Kidney epithelial cell (primary cell): ENCODE measurements around the gene ACOX3. TPM values are rescaled to one million over a fixed set of nuclear protein-coding genes. Genes with fewer than 3 reads are reported as not detected.

Source experiments
- DNase-seq: peaks from one replicate; pipeline ENCODE4 v3.0.0-alpha.2; 2010; ENCODE audit warnings: low read depth
- H3K27me3 ChIP-seq: 2 replicates; pipeline ENCODE4 v1.6.0; 2011; ENCODE audit warnings: low read length; ENCODE audit not compliant: control insufficient read depth, insufficient read depth
- H3K36me3 ChIP-seq: 2 replicates; pipeline ENCODE4 v1.5.1; 2011; ENCODE audit warnings: low read length; ENCODE audit not compliant: control insufficient read depth, insufficient read depth
- H3K4me3 ChIP-seq: 2 replicates; pipeline ENCODE4 v1.5.1; 2011; ENCODE audit warnings: low read depth, mild to moderate bottlenecking, control low read depth, low read length
- total RNA-seq: library from RNA; depleted of rRNA; stranded (reverse); fragments of >200 nt; gene quantifications from 2 replicates; pipeline ENCODE4 v1.2.3, GENCODE V29; 2015
- TF ChIP-seq, protein P1 (sequence below): IDR thresholded peaks from 2 replicates; pipeline ENCODE4 v1.5.1; 2011; ENCODE audit warnings: mild to moderate bottlenecking, moderate library complexity, low read length, control low read depth, inconsistent platforms; ENCODE audit not compliant: insufficient read depth, poor library complexity, severe bottlenecking

Gene ACOX3
- total RNA-seq, 1 donor from 2014 or later, result 37.4 TPM

DNA sequence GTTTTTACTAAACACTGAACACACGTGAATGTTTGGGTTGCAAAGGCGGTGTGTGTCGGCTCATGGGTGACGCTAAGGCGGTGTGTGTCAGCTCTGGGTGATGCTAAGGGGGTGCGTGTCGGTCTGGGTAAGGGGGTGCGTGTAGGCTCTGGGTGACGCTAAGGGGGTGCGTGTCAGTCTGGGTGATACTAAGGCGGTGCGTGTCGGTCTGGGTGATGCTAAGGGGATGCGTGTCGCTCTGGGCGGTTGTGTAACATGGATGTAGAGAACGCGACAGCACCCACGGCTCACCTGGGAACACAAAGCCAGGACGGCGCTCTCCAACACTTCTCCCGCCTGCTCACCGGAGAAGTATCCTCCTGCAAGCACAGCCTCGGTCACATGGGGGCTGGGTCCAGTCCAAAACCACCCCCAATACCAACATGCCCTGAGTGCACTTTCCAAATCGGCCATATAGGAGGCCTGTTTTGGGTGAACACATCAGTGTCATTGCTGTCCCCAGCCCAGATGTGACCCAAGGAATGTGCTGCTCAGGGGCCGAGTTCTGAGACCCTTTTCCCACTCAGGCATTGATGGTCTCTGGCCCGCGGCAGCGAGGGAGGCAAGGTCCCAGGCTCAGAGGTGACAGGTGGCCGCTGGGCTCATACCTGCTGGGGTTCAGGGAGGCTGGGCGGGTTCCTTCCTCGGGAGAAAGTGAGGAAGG is 67.1 kb downstream of the ACOX3 start:
- no peak for DNase-seq
- Histone ChIP-seq H3K4me3 (no peak overlapping the region), H3K27me3 (peaks cover 6% of the 10 kb centered on the region), H3K36me3 (no peaks in the 10 kb centered on the region)
- TF ChIP-seq, protein P1, sequence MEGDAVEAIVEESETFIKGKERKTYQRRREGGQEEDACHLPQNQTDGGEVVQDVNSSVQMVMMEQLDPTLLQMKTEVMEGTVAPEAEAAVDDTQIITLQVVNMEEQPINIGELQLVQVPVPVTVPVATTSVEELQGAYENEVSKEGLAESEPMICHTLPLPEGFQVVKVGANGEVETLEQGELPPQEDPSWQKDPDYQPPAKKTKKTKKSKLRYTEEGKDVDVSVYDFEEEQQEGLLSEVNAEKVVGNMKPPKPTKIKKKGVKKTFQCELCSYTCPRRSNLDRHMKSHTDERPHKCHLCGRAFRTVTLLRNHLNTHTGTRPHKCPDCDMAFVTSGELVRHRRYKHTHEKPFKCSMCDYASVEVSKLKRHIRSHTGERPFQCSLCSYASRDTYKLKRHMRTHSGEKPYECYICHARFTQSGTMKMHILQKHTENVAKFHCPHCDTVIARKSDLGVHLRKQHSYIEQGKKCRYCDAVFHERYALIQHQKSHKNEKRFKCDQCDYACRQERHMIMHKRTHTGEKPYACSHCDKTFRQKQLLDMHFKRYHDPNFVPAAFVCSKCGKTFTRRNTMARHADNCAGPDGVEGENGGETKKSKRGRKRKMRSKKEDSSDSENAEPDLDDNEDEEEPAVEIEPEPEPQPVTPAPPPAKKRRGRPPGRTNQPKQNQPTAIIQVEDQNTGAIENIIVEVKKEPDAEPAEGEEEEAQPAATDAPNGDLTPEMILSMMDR, result no peak

DNA sequence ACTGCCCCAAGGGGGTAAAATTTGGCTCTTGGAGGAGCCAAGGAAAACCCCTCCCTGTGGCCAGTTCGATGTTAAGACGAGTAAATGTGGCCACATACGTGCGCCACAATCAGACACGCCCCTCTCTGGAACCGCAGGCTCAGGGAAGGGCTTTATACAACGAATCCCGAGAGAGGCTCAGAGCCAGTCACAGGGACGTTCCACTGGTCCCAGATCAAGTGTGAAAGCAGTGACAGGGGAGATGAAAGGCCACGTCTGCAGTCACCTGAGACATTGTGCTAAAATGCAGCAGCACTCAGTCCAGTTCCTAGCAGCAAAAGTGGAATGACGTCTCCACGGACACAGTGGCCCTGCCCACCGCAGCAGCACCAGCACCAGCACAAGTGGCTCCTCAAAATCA is 68.0 kb downstream of the ACOX3 start:
- no peak overlapping the region for H3K4me3 ChIP-seq
- TF ChIP-seq, protein P1, result no peak

DNA sequence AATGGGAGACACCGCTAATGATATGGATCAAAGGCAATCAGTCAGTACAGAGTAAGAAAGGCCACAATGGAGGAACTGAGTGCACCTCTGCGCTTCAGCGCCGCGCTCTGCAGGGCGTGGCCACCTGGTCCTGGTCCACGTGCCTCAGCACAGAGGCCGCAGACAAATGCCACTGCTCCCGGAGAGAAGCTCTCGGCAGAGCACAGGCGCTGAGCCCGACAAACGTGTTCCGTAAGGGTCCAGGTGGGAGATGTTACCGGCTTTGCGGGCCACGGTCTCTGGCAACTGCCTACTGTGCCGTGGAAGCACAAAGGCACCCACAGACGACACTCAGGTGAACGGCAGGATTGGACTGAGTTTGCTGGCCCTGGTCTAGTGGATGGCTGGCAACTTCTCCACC is 68.9 kb downstream of the ACOX3 start:
- H3K4me3 ChIP-seq, result no peak overlapping the region
- DNase-seq, result no peak
- TF ChIP-seq, protein P1, result no peak
- H3K27me3 ChIP-seq, result peaks cover 6% of the 10 kb centered on the region
- no peaks in the 10 kb centered on the region for H3K36me3 ChIP-seq

More for the DNA sequence above, 68.0 kb downstream of the ACOX3 start:
- no peak for DNase-seq
- no peaks in the 10 kb centered on the region for H3K36me3 ChIP-seq
- peaks cover 6% of the 10 kb centered on the region for H3K27me3 ChIP-seq

DNA sequence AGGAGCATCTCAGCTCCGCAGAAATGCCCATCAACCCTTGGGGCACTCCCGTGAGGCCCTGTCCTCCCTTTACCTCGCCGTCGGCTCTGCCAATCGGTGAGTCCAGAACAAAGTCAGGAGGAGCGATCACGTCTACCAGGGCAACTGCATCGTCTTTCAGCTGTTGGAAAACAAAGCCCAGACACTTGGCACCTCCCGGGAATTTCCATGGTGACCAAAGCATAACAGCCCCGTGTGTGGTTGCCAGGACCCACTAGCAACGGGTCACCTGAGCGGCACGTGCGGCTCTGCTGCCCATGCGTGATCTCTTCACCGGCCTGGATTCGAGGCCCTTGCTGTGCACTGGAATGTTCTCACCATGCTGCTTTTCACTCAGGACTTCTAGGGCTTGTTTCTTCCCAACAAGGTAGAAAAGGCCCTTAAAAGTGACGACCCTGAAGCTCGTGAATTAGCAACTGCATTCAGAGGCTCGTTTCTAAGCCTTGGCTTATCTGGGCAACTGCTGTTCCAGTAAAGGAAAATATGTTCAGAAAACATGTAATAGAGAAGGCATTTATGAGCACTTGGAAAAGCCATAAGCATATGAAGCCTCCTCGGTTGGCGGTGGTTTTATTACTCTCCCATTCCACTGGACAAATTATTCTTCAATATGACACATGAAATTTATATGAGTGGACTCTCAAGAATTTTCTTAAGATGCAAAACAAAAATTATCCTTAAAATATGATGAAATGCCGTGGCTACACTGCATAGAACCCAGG is 69.5 kb downstream of the ACOX3 start:
- no peak for DNase-seq
- TF ChIP-seq, protein P1, result no peak
- H3K4me3 ChIP-seq, result no peak overlapping the region
- H3K36me3 ChIP-seq, result no peaks in the 10 kb centered on the region
- H3K27me3 ChIP-seq, result peaks cover 6% of the 10 kb centered on the region

DNA sequence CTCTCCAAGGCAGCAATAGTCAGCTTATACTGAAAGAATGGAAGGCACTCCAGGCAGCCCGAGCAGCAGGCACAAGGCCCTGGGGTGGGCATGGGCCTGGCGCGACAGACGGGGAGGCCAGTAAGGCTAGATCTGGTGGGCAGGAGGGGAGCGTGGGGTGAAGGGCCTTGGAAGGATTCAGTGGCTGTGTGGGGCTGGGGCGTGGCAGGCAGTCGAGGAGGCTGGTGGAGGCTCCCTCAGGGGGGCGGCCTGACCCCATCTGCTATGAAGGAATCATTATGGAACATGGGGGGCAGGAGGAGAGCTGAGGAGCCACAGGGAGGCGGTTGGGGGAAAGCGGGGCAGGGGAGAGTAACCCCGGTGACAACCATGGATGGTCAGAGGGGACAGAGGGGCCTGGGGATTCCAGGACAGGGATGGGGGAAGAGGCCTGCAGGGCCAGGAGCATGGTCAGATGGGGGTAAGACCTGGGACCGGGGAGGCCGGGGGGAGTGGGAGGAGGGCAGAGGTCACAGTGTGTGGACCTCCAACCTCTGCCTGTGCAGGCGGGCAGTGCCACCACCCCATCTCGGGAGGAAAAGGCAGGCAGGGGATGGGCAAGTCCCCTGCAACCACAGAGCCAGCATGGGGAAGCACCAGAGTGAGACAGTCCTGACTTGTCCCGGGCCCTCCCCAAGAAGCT is 70.3 kb downstream of the ACOX3 start:
- Histone ChIP-seq H3K4me3 (no peak overlapping the region), H3K27me3 (peaks cover 6% of the 10 kb centered on the region), H3K36me3 (no peaks in the 10 kb centered on the region)
- DNase-seq, result no peak
- TF ChIP-seq, protein P1, result no peak
